ENCODE measurements around the gene XYLT2.
"Not testable (repeated sequence)": the region's sequence is repeated elsewhere in the genome, so short reads cannot be mapped to it uniquely, and the experiment has no call there.

Gene XYLT2
- 18.4 to 34.1 reads per million in 2 donors for total RNA-seq

DNA sequence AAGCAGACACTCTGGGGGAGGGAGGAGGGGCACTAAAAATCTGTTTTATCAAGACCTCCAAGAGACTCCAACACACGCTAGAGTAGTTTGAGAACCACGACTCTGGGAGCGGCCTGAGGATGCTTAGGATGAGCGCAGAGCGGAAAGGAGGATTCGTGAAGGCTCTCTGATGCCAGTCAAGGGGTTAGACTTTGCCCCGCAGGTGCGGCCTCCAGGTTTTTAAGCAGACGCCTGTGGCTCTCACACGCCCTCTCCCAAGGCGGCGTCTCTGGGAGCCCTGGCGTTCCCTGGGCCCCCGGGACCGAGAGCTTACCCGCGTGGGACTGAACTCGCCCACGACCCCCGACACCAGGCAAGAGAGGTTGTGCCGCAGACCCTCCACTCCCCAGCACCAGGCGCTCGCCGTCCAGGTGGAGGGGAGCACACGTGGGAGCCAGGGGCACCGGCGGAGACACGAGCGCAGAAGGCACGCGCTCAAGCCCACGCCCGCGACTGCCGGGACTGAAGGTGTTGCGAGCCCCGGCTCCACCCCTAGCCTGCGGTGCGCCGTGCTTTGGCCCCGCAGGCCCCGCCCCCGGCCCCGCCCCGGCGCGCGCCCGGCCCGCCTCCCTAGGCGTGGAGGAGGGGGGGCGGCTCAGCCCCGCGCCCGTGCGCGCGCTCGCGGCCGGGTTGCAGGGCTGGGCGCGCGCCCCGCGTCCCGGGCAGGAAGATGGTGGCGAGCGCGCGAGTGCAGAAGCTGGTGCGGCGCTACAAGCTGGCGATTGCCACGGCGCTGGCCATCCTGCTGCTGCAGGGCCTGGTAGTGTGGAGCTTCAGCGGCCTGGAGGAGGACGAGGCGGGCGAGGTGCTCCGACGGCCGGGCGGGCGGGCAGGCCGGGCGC lies at the start of gene XYLT2:
Gene XYLT2 (plus strand): TSS at position 695 of the 881 bp plus-strand sequence. CDS start 15 bp downstream, at position 710.
- DNase-seq, result peak; percentile 79 to 96 (median 88)

DNA sequence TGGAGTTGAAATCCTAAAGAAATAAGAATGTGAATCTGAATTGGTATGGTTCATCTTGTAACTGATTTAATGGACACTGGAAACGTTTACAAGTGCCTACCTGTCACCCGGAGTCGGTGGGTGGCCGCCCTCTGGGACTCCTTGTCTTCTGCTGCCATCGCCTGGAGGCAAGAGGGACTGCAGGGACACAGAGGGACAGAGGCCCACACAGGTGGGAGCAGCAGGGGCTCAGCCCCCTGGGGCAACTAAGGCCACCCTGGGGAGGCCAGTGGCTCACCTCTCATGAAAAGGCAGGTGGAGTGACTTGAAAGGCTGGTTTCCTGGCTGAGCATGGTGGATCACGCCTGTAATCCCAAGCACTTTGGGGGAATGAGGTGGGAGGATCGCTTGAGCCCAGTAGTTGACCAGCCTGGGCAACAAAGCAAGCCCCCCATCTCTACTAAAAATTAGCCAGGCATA lies 48.5 kb upstream of the XYLT2 start:
- DNase-seq, result peak; percentile 45 to 77 (median 68)

DNA sequence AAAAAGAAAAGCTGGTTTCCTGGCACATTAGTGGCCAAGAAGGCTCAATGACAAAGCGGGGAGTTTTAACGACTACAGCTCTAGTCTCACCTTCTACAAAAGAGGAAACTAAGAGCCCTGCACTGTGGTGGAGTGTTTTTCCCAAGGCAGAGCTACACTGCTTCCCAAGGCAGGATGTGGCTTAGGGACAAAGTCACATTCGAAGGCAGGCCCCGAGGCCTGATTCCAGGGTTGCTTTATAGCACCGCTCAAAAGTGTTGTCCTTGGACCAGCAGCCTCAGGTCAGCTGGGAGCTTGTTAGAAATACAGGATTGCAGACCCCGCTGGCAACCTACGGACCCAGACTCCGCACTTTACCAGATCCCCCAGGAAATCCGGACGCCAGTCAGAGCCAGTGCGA lies 47.9 kb upstream of the XYLT2 start:
- DNase-seq, result no peak

DNA sequence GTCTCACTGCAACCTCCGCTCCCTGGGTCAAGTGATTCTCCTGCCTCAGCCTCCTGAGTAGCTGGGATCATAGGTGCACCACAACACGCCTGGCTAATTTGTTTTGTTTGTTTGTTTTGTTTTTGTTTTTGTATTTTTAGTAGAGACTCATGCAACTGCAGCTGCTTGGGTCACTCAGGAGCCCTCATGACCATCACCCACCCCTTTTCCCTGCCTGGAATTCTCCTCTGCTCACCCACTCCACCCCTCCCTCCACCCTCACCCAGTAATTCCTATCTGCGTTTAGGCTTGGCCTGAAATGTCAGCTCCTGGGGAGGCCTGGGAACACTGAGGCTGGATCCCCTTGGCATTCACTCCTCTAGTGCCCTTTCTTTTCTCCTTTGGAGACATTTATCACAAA lies 46.1 kb upstream of the XYLT2 start:
- no peak for DNase-seq

DNA sequence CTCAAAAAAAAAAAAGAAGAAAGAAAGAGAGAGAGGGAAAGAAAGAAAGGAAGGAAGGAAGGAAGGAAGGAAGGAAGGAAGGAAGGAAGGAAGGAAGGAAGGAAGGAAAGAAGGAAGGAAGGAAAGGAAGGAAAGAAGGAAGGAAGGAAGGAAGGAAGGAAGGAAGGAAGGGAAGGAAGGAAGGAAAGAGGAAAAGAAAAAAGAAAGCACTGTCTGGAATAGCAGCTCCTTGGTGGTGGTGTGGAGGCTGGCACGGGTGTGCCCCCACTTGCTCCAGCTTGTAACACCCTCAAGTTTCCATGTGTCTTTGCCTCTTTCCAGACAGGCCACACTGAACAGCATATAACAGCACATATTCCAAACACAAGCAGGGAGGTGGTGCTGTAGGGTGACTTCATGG lies 45.1 kb upstream of the XYLT2 start:
- not testable (repeated sequence) for DNase-seq

DNA sequence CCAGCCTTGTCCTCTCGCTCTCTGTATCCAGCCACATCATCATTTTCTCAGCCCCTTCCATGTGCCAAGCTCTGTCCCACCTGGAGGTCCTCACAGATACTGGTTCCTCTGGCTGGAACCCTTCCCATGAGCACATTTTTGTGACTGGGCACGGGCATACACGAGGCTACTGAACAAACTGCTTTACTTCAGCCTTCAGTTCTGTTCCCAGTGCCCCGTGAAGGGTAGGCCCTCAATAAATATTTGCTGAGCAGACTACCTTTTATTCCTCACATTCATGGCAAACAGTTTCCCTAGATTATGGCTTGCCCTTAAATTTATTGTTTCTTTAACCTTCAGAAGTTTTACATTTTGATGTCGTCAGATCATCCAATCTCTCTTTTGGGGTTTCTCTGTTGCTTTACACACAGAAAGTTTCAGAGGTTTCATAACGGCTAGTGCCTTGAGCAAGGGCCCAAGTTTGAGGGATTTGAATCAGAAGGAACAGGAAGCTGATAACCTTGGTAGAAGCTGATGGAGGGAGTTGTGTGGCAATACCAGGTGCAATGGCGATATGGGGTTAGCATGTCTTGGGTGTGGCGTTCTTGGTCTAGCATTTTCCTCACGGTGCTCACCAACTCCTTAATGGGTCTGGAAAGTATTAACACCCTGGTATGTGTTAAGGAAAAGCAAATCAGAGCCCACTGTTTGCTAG lies 43.9 kb upstream of the XYLT2 start:
- peak in 1 of 5 experiments; percentile 79 for DNase-seq

DNA sequence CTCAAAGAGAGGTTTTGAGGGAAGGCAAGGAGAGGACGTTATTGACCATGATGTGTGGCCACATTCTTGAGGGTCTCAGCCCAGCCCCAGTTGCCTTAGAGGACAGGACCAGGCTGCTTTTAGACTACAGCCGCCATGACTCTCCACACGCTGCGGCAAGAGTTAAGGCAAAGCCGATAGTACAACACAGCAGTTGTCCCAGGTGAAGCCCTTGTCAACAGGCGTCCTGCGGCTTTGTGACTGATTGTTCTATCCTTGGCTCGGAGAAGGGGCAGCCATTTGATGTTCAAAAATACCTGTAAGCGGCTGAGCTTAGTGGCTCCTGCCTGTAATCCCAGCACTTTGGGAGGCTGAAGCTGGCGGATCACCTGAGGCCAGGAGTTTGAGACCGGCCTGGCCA lies 42.9 kb upstream of the XYLT2 start:
- DNase-seq, result no peak

DNA sequence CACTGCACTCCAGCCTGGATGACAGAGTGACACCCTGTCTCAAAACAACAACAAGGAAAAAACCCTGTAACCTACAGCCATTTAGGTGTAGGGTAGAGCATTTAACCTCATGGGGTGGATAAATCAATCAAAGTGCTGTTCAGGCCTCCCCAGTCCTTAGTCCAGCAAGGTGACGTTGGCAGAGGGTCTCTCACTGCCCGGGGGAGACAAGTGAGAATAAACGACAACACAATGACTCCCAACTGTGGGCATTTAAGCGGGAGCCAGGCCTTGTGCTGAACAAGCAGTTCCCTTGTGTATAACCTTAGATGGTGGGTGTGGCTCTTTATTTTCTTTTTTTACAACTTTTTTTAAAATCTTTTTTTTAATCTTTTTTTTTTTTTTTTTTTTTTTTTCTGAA lies 42.3 kb upstream of the XYLT2 start:
- DNase-seq, result no peak

DNA sequence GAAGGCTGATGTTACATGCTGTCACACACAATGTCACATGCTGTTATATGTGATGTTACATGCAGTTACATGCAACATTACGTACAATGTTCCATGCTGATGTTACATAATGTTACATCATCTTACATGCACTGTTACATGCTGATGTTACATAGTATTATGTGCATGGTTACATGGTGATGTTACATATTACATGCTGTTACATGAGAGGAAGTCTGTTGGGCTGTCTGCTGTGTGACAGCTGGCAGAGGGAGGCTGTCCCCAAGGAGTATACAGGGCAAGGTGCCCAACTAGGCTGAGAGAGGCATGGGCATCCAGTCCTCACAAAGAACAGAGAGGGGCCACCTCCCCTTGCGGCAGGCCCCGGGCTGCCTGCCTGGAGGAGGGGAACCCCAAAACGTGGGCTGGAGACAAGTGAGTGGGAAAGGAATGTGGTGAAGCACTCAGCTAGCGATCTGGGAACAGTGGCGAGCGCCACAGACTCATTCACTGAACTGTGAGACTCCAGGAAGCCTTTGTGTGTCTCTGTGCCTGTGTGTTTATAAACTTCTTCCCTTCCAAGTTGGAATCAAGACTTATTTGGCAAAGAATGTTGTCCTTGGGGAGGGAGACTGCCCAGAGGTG lies 41.0 kb upstream of the XYLT2 start:
- DNase-seq, result no peak

DNA sequence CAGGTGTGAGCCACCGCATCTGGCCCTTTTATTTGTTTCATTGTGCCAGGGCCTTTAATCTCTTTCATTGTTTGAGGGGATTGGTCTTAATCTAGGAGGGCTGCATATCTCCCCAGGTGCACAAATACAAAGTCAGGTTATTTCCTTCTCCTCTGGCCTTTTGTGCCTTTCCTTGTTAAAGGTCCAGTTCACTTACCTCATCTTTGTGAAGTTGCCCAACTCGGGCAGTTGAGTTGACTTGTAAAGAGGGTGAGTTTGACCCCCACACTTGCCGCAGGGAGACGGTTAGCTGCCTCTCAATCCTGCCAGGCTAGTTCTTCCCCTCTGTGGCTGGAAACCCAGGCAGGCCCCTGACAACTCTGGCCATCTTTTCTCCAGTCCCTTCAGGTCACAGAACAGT lies 38.3 kb upstream of the XYLT2 start:
- DNase-seq, result no peak

DNA sequence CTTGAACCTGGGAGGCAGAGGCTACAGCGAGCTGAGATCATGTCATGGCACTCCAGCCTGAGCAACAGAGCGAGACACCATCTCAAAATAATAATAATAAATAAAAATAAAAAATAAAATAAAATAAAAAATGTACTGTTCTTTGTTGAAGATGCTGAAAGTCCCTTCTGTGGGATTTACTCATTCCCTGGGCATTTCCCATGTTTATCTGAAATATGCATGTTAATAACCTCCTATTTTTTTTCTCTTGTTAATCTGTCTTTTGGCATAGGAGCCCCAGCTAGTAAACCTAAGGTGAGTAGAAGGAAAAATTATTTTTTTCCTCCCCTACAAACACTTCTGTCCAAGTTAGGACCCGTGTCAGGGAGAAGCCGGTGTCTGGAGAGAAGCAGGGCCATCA lies 37.3 kb upstream of the XYLT2 start:
- DNase-seq, result no peak

DNA sequence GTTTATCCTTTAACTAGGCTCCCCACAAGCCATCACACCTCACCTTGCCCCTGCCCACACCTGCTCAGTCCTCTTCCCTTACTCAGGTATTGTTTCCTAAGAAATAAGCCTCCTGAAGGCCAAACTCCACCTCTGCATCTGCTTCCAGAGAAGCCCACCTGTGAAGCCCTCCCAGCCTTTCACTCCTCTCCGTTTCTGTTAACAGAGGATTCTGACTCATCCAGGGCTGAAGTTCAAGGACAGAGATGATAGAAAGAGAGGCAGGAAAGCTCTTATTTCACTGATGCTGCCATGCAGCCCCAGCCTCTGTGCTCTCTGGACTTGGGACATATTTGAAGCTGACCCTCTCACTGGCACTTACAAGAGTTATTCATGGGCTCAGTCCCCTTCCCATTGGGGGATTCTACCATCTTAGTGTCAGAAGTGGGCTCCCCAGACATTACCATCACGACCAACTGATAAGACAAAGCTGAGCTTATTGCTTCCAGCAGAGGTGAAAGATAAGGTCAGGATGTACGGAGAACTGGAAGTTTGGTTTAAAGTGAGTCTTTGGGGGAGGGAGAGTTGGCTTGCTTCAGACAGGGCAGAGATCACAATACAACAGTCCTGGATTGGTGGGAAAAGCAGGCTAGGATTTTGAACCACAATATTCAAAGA lies 35.3 kb upstream of the XYLT2 start:
- DNase-seq, result no peak

DNA sequence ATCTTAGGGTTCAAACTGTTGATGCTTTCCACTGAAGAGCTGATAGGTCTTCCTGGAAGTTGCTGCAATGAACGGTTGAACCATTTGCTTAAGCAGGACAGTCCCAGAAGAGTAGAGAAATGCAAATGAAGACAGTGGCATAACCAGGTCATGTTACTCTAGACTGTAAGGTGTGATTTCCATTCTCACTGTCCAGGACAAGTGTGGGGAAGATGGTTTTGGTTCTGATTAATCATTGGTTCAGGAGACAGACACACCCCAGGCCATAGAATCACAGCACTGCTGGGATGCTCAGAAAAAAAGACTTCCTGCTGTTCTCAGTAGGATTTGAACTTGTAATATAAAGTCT lies 34.8 kb upstream of the XYLT2 start:
- no peak for DNase-seq

DNA sequence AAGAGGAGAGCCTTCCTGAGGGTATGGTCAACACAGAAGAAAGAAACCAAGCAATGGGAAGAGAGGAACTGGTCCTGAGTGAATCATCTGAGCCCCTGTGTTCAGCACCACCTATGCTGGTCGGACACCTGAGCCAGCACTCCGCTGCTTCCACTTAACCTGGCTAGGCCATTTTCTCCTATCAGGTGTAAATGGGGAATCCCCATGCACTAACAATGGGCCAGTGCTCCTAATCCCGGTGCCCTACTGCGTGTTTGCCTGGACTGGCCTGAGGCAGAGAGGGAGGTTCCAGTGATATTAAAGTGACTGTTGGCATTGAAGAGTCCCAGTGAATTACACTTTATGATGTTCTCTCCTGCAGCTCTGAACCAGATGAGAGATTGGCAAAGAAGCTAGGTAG lies 34.4 kb upstream of the XYLT2 start:
- DNase-seq, result no peak

DNA sequence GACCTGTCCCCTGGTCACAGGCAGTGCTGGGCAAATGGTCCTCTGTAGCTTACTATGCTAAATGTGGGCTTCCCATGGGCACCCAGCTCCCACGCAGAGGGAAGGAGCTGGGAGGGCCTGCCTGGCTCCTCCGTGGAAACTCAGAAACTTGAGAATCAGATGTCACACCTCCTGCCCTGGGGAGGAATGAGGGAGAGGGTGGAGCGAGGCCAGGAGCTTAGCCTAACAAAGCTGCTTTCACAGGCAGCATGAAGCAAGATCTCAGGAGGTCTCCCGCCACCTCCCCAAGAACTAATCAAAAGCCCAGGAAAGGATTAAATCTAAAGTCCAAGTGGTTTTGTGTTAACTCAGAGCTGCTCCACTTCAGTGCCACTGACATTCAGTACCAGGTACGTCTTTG lies 33.6 kb upstream of the XYLT2 start:
- DNase-seq, result no peak

DNA sequence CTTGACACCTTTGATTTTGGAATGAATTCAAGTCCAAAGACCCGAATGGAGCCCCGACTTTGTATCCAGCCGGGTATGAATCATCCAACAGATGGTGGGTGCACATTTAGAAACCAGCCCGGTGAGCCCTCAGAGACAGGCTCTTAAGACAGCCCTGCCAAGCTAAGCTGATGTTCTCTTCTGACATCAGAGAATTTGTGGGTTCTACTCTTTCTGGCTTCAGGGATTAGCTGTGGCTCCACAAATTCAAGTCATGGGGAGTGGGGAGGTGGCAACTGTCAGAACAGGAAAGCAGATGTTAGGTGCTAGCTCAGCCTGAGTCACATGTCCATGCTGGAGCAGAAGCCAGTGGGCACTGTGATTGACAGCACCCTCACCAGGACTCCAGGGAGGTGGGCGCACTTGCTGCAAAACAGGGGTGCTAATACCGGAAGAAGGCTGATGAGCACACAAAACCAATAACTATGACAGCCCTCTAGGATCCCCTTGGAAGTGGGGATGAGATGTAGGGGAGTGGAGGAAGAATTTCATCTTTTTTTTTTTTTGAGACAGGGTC lies 31.4 kb upstream of the XYLT2 start:
- DNase-seq, result no peak

DNA sequence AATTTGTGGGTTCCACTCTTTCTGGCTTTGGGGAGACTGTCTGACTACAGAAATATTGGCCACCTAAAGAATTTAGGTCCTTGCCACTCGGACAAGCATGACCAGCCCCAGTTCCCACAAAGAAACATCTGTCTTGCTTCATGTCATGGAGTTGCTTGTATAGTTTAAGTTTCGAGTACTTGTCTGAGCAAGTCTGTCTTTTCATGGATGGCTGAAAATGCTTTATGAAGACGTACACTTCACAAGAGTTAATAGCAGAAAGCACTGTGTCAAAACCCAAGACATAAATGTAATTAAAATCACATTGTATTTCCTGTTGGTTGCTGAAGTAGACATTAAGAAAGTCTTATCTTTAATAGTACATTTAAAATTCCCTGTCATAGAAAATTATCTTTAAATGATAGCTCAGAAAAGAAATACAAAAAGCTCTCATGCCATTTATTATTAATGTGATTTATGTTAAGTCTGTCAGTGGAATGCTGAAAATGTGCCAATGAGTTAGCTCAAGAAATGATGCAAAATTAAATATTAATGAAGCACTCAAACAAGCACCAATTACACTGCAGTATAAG lies 29.8 kb upstream of the XYLT2 start:
- no peak for DNase-seq

DNA sequence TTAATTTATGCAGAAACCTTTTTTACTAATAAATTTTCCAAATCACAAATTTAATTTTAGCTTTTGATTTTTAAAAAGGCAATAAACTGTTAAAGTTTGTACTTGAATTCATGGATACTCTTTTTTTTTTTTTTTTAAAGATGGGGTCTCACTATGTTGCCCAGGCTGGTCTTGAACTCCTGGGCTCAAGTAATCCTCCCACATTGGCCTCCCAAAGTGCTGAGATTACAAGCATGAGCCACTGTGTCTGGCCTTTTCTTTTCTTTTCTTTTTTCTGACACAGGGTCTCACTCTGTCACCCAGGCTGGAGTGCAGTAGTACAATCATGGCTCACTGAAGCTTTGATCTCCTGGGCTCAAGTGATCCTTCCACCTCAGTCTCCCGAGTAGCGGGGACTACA lies 29.3 kb upstream of the XYLT2 start:
- DNase-seq, result not testable (repeated sequence)

DNA sequence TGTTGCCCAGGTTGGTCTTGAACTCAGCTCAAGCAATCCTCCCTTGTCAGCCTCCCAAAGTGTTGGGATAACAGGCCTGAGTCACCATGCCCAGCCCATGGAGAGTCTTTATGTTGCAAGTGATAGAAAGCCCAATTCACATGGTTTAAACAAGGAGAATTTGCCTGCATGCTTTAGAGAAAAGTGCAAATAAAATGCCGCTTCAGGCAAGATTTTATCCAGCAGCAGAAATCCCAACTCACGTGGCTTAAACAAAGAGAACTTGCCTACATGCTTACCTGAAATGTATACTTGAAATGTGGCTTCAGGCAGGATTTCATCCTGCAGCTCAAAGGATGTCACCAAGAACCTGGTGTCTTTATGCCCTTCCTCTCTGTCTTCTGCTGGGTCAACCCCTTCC lies 28.8 kb upstream of the XYLT2 start:
- DNase-seq, result no peak

DNA sequence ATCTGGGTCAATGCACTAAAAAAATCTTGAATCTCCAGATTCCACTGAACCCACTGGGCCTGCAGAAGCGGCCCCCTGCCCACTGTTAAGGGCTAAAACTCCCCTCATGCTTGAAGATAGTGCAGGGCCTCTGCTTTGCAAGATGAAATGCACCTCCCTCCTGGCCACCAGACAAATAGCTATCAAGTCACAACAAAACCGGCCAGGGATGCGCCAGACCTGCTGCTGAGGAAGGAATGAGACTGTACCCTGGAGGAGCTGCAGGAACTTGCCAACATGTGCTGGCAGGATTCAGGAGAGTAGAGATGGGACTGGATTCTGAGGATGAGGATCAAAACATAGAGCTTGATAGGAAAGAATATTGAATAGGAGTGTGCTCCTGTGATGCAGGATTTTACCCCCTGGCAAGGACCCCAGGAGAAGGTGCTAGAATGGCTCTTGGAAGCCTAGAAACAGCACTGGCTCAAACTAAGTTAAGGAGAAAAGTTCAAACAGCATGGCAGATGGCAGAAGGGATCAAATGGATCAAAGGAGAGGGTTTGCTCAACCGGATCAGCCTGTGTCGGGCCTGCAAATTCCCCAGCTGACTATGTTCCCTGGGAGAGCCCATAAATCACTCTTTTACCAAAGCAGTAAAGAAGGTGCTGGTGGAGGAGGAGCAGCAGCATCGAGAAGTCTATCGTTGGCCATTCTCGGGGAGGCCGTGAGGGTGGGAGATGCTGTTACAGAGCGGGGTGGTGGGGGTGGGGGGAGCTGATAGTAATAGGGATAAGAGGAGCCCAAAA lies 27.2 kb upstream of the XYLT2 start:
- DNase-seq, result no peak

DNA sequence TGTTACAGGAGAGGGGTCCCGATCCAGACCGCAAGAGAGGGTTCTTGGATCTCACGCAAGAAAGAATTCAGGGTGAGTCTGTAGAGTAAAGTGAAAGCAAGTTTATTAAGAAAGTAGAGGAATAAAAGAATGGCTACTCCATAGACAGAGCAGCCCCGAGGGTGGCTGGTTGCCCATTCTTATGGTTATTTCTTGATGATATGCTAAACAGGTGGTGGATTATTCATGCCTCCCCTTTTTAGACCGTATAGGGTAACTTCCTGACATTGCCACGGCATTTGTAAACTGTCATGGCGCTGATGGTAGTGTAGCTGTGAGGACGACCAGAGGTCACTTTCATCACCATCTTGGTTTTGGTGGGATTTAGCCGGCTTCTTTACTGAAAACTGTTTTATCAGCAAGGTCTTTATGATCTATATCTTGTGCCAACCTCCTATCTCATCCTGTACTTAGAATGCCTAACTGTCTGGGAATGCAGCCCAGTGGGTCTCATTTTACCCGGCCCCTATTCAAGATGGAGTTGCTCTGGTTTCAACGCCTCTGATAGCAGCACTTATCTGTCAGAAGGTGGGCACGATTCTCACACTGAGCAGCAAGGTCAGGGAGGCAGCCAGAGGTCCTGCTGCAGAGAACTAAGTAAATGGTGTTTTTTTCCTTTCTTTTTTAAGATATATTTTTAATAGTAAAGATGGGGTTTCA lies 26.5 kb upstream of the XYLT2 start:
- no peak for DNase-seq

All from T-helper 2 cell (primary cell).